ENCODE measurements around the gene CDH15.

The CDH15 gene

GRCh38 chr16:89153848-89154271, 17.7 kb upstream of the CDH15 start:
- no peak for DNase-seq (ENCODE audit: low read depth, low spot score)
- TF ChIP-seq YY1 (IDR thresholded peaks at IDR 0.05; ENCODE audit: insufficient read depth, insufficient read length) (no peak), ZNF274 (IDR thresholded peaks at IDR 0.05; ENCODE audit: low read depth, low read length) (no peak), SUZ12 (IDR thresholded peaks at IDR 0.05; ENCODE audit: extremely low read depth, insufficient read depth, insufficient read length) (no peak)
- no peak overlapping the region for H3K9ac ChIP-seq (ENCODE audit: insufficient read length, low read depth)
- peaks cover 6% of the 10 kb centered on the region for H3K4me1 ChIP-seq (ENCODE audit: insufficient read depth, insufficient read length)
- H3K36me3 ChIP-seq (ENCODE audit: insufficient read depth, insufficient read length, low read length), result peaks cover 33% of the 10 kb centered on the region
- H3K9me3 ChIP-seq (ENCODE audit: insufficient read depth, low read length), result peaks cover 19% of the 10 kb centered on the region
- H3K4me3 ChIP-seq (ENCODE audit: insufficient read length, low read depth), result no peak overlapping the region
- no peaks in the 10 kb centered on the region for H3K27me3 ChIP-seq (ENCODE audit: insufficient read depth, insufficient read length)

GRCh38 chr16:89154390-89155183, 17.0 kb upstream of the CDH15 start:
- no peaks in the 10 kb centered on the region for H3K27me3 ChIP-seq (ENCODE audit: insufficient read depth, insufficient read length)
- no peak for TF ChIP-seq YY1 (IDR thresholded peaks at IDR 0.05; ENCODE audit: insufficient read depth, insufficient read length)
- TF ChIP-seq SUZ12 (IDR thresholded peaks at IDR 0.05; ENCODE audit: extremely low read depth, insufficient read depth, insufficient read length), result no peak
- no peak for DNase-seq (ENCODE audit: low read depth, low spot score)
- H3K9ac ChIP-seq (ENCODE audit: insufficient read length, low read depth), result no peak overlapping the region
- H3K4me1 ChIP-seq (ENCODE audit: insufficient read depth, insufficient read length), result peaks cover 6% of the 10 kb centered on the region
- no peak overlapping the region for H3K4me3 ChIP-seq (ENCODE audit: insufficient read length, low read depth)
- H3K9me3 ChIP-seq (ENCODE audit: insufficient read depth, low read length), result peaks cover 12% of the 10 kb centered on the region
- H3K36me3 ChIP-seq (ENCODE audit: insufficient read depth, insufficient read length, low read length), result peaks cover 26% of the 10 kb centered on the region

GRCh38 chr16:89155184-89155679, 16.3 kb upstream of the CDH15 start:
- peaks cover 10% of the 10 kb centered on the region for H3K9me3 ChIP-seq (ENCODE audit: insufficient read depth, low read length)
- H3K4me3 ChIP-seq (ENCODE audit: insufficient read length, low read depth), result no peak overlapping the region
- no peak for DNase-seq (ENCODE audit: low read depth, low spot score)
- H3K27me3 ChIP-seq (ENCODE audit: insufficient read depth, insufficient read length), result no peaks in the 10 kb centered on the region
- no peak for TF ChIP-seq ZNF274 (IDR thresholded peaks at IDR 0.05; ENCODE audit: low read depth, low read length)
- no peak for TF ChIP-seq SUZ12 (IDR thresholded peaks at IDR 0.05; ENCODE audit: extremely low read depth, insufficient read depth, insufficient read length)
- TF ChIP-seq YY1 (IDR thresholded peaks at IDR 0.05; ENCODE audit: insufficient read depth, insufficient read length), result no peak
- peaks cover 6% of the 10 kb centered on the region for H3K4me1 ChIP-seq (ENCODE audit: insufficient read depth, insufficient read length)
- H3K9ac ChIP-seq (ENCODE audit: insufficient read length, low read depth), result no peak overlapping the region
- H3K36me3 ChIP-seq (ENCODE audit: insufficient read depth, insufficient read length, low read length), result peaks cover 19% of the 10 kb centered on the region

DNA sequence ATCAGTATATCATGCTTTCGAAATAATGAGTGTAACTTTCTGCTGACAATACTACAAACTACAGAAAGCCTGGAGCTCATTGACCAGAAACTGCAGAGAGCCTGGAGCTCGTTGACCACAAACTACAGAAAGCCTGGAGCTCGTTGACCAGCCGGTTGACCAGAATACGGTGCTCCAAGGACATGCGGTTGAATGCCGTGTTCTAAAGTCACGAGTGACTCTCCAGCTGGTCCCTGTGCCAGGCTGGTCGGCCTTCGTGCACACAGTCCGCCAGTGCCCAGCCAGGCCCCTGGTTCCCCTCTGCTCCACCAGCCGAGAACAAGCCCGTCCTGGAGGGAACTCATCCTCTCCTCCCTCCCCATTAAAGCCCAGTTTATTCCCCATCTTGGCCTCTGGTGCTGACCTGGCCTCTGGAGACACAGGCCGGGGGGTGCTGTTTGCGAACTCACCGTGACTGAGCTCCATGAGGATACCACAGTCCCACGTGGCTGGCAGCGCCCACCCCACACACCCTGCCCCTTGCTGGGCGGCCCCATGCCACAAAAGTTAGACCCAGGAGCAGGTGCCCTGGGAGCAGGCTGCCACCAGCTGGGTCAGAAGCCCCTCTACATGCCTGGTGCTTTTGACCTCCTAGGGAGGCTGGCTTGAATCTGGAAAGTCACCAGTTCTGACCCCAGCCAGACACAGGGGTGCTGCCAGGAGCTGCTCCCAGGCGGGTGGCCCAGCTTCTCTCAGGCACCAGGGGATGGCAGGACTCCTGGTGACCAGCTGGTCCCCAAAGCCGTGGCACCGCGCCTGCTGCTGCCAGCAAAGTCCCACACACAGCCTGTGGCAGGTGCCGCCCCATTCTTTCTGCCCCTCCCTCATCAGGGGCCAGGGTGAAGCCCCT, 15.5 kb upstream of the CDH15 start:
- H3K4me1 ChIP-seq (ENCODE audit: insufficient read depth, insufficient read length), result peaks cover 6% of the 10 kb centered on the region
- peaks cover 10% of the 10 kb centered on the region for H3K9me3 ChIP-seq (ENCODE audit: insufficient read depth, low read length)
- H3K9ac ChIP-seq (ENCODE audit: insufficient read length, low read depth), result no peak overlapping the region

DNA sequence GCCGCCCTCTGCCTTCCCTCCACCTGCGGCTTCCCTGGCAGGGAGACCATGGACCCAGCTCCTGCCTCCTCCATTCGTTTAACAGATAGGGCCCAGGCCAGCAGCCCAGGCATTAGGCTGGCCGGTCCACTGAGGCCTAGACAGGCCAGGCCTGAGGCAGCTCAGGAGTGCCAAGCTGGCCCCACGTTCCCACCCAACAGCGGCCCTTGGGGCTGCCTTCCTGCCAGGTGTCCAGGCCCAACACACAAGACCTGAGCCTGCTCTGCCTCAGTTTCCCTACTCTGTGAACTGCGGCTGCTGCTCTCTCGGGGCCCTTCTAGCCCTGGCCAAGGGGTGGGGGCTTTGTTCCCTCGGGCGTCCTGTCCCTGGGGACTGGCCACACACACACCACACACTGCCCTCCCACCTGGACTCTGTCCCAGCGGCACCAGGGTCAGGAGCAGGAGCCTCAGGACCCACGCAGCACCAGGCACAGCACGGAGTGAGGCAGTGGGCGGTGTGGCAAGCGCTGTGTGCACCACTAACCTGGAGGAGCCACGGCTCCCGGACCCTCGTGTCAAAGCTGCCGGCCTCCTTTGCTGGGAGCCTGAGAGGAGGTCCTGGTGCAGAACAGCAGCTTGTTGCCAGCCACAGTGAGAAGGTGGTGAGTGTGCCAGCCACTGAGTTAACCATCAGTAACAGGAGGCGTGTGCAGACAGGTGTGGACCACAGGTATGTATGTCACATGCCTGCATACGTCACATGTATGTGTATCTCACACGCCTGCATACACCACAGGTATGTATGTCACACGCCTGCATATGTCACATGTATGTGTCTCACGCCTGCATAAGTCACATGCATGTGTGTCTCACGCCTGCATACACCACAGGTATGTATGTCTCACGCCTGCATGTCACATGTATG, 14.6 kb upstream of the CDH15 start:
- peaks cover 5% of the 10 kb centered on the region for H3K36me3 ChIP-seq (ENCODE audit: insufficient read depth, insufficient read length, low read length)
- H3K4me3 ChIP-seq (ENCODE audit: insufficient read length, low read depth), result no peak overlapping the region
- DNase-seq (ENCODE audit: low read depth, low spot score), result no peak
- H3K9ac ChIP-seq (ENCODE audit: insufficient read length, low read depth), result no peak overlapping the region
- peaks cover 6% of the 10 kb centered on the region for H3K4me1 ChIP-seq (ENCODE audit: insufficient read depth, insufficient read length)
- H3K9me3 ChIP-seq (ENCODE audit: insufficient read depth, low read length), result peaks cover 10% of the 10 kb centered on the region
- peaks cover 4% of the 10 kb centered on the region for H3K27me3 ChIP-seq (ENCODE audit: insufficient read depth, insufficient read length)
- TF ChIP-seq YY1 (IDR thresholded peaks at IDR 0.05; ENCODE audit: insufficient read depth, insufficient read length) (no peak), ZNF274 (IDR thresholded peaks at IDR 0.05; ENCODE audit: low read depth, low read length) (no peak), SUZ12 (IDR thresholded peaks at IDR 0.05; ENCODE audit: extremely low read depth, insufficient read depth, insufficient read length) (no peak)

More for the DNA sequence above, 15.5 kb upstream of the CDH15 start:
- no peak for TF ChIP-seq YY1 (IDR thresholded peaks at IDR 0.05; ENCODE audit: insufficient read depth, insufficient read length)
- no peak for TF ChIP-seq SUZ12 (IDR thresholded peaks at IDR 0.05; ENCODE audit: extremely low read depth, insufficient read depth, insufficient read length)
- no peak for TF ChIP-seq ZNF274 (IDR thresholded peaks at IDR 0.05; ENCODE audit: low read depth, low read length)
- peaks cover 11% of the 10 kb centered on the region for H3K36me3 ChIP-seq (ENCODE audit: insufficient read depth, insufficient read length, low read length)
- no peak for DNase-seq (ENCODE audit: low read depth, low spot score)
- no peak overlapping the region for H3K4me3 ChIP-seq (ENCODE audit: insufficient read length, low read depth)
- H3K27me3 ChIP-seq (ENCODE audit: insufficient read depth, insufficient read length), result peaks cover under 1% of the 10 kb centered on the region

- Histone ChIP-seq H3K9ac (ENCODE audit: insufficient read length, low read depth) (no peak overlapping the region), H3K36me3 (ENCODE audit: insufficient read depth, insufficient read length, low read length) (peaks cover 1% of the 10 kb centered on the region), H3K9me3 (ENCODE audit: insufficient read depth, low read length) (peaks cover 10% of the 10 kb centered on the region), H3K4me1 (ENCODE audit: insufficient read depth, insufficient read length) (peaks cover 6% of the 10 kb centered on the region), H3K27me3 (ENCODE audit: insufficient read depth, insufficient read length) (peaks cover 4% of the 10 kb centered on the region), H3K4me3 (ENCODE audit: insufficient read length, low read depth) (no peak overlapping the region)
- no peak for DNase-seq (ENCODE audit: low read depth, low spot score)
- TF ChIP-seq SUZ12 (IDR thresholded peaks at IDR 0.05; ENCODE audit: extremely low read depth, insufficient read depth, insufficient read length) (no peak), ZNF274 (IDR thresholded peaks at IDR 0.05; ENCODE audit: low read depth, low read length) (no peak), YY1 (IDR thresholded peaks at IDR 0.05; ENCODE audit: insufficient read depth, insufficient read length) (no peak)
Observed at GRCh38 chr16:89157778-89158177, 13.8 kb upstream of the CDH15 start.

Measured in NT2/D1 (cell line).